GM19240 (cell line): Measurements from ENCODE around the gene PRSS27.
A peak's percentile ranks its signal among the peaks of the same experiment; 100 is the strongest.

Experiments used
- DNase-seq: peaks from one replicate; pipeline ENCODE4 v3.0.0; 2011; ENCODE audit warnings: low spot score; ENCODE audit not compliant: insufficient read length

The PRSS27 gene

GRCh38 chr16:2751577-2752034 lies 31.6 kb upstream of the PRSS27 start:
- peak; percentile 83 for DNase-seq

- no peak for DNase-seq
Measured at GRCh38 chr16:2749936-2750335, 29.9 kb upstream of the PRSS27 start.

GRCh38 chr16:2749476-2749875 lies 29.5 kb upstream of the PRSS27 start:
- DNase-seq, result no peak

- DNase-seq, result no peak
Measured at GRCh38 chr16:2748757-2749455, 28.9 kb upstream of the PRSS27 start.

GRCh38 chr16:2745961-2746360 lies 25.9 kb upstream of the PRSS27 start:
- no peak for DNase-seq

- DNase-seq, result no peak
Measured at GRCh38 chr16:2745116-2745890, 25.3 kb upstream of the PRSS27 start.

- DNase-seq, result no peak
Measured at GRCh38 chr16:2744711-2745110, 24.7 kb upstream of the PRSS27 start.

GRCh38 chr16:2743007-2743810 lies 23.2 kb upstream of the PRSS27 start:
- DNase-seq, result no peak

- DNase-seq, result no peak
Measured at GRCh38 chr16:2742323-2743006, 22.4 kb upstream of the PRSS27 start.

- DNase-seq, result no peak
Measured at GRCh38 chr16:2741168-2741567, 21.1 kb upstream of the PRSS27 start.

- no peak for DNase-seq
Measured at GRCh38 chr16:2740476-2740875, 20.5 kb upstream of the PRSS27 start.

- DNase-seq, result no peak
Measured at GRCh38 chr16:2739625-2740430, 19.8 kb upstream of the PRSS27 start.

GRCh38 chr16:2738615-2739014 lies 18.6 kb upstream of the PRSS27 start:
- DNase-seq, result no peak

GRCh38 chr16:2737895-2738418 lies 17.9 kb upstream of the PRSS27 start:
- DNase-seq, result no peak

GRCh38 chr16:2737238-2737605 lies 17.2 kb upstream of the PRSS27 start:
- DNase-seq, result no peak

GRCh38 chr16:2736476-2737237 lies 16.6 kb upstream of the PRSS27 start:
- DNase-seq, result no peak

- no peak for DNase-seq
Measured at GRCh38 chr16:2734844-2735515, 15.0 kb upstream of the PRSS27 start.

- no peak for DNase-seq
Measured at GRCh38 chr16:2728034-2728433, 8.0 kb upstream of the PRSS27 start.

GRCh38 chr16:2726923-2727322 lies 6.9 kb upstream of the PRSS27 start:
- no peak for DNase-seq
